GM19455 (cell line): Measurements from ENCODE around the gene PARD6B.
"Not testable (repeated sequence)": the region's sequence is repeated elsewhere in the genome, so short reads cannot be mapped to it uniquely, and the experiment has no call there.

Experiments used
- ATAC-seq: cut with Tn5 transposase; IDR thresholded peaks from one replicate; pipeline ENCODE4 v1.9.1; 2021; ENCODE audit not compliant: unreplicated experiment

The PARD6B gene

DNA sequence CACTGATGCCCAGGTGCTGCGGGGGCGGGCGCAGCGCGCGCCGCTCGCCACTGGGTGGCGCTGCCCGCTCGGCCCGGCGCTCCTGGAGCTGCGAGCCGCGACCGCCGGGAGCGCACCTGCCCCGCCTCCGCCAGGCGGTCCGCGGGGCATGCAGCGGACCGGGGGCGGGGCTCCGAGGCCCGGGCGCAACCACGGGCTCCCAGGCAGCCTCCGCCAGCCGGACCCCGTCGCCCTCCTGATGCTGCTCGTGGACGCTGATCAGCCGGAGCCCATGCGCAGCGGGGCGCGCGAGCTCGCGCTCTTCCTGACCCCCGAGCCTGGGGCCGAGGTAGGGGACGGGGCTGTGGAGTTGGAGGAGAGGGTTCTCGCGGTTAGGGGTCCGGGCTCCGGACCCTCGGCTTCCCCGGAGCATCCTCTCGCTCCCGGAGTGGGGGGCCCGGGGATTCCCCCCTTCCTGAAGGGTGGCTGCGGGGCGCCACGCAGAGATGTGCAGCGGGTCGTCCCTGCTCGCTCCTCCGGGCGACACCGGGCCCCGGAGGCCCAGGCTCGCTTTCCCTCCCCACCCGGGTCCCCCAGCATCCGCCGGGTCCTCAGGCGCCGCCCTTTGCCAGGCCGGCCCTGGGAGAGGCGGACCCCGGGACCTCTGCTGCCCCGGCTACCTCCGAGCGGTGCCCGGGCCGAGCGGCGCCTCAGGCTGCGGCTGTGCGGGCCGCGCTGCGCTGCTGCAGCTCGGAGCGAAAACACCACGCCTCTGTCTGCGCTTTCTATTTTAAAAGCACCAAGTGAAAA, 63.7 kb downstream of the PARD6B start, which contains the start of gene BCAS4:
Gene BCAS4, plus strand, starts transcription at position 216 of the 789 bp plus-strand sequence. Its CDS starts 23 bp downstream, at position 239.
- peak; percentile 60 for ATAC-seq

DNA sequence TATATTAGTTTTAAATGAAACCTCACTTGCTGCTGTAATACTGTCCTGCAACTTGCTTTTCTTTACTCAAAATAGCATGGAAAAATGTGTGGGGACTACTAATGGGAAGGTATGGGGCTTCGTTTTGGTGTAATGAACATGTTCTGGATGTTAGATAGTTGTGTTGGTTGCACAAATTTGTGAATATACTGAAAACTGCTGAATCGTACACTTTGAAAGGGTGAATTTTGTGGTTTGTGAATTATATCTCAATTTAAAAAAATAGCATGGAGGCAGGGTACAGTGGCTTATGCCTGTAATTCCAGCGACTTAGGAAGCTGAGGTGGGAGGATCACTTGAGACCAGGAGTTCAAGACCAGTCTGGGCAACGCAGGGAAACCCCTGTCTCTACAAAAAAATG, 65.8 kb downstream of the PARD6B start:
- ATAC-seq = no peak

DNA sequence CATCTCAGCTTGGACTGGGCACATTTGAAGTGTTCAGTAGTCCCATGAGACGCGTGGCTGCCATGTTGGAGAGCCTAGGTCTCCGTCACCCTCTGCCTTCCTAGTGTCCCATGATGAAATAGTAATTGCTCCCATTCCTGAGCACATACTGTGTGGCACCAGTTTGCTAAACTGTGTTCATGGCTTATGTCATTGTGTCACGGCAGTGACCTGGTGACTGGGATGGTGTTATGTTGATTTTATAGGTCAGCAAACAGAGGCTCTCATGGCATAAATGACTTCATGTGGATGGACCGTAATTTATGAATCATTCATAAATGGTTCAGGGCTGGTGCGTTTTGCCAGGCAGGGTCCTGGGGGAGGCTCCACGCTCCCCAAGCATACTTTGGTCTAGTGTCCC, 67.3 kb downstream of the PARD6B start:
- ATAC-seq = no peak

DNA sequence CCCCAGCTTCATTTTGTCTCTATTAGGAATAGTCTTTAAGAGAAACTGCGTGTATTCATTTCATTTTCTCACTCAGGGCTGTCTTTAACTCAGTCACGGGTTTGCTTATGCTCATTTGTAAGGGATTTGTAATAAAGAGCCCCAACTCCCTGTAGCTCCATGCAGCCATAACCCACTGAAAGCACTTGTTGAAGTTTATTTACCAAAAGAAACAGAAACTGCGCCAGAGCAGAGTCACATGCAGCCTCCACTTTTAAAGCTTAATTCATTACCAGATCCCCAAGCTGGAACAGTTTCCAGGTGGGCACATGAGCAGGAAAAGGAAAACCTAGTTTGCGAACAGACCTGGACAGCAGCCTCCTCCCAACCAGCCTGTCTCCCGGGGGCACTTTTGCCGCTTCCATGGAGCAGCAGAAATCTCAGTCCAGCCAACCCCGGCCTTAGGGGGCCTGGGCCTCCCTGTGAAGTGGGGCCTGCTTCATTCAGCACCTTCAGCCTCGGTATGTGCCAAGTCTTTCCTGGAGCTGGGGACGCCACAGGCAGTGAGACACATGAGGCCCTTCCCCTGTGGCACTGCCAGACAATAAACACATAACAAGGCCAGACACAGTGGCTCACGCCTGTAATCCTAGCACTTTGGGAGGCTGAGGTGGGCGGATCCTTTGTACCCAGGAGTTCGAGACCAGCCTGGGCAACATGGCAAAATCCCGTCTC, 68.0 kb downstream of the PARD6B start:
- ATAC-seq = no peak

DNA sequence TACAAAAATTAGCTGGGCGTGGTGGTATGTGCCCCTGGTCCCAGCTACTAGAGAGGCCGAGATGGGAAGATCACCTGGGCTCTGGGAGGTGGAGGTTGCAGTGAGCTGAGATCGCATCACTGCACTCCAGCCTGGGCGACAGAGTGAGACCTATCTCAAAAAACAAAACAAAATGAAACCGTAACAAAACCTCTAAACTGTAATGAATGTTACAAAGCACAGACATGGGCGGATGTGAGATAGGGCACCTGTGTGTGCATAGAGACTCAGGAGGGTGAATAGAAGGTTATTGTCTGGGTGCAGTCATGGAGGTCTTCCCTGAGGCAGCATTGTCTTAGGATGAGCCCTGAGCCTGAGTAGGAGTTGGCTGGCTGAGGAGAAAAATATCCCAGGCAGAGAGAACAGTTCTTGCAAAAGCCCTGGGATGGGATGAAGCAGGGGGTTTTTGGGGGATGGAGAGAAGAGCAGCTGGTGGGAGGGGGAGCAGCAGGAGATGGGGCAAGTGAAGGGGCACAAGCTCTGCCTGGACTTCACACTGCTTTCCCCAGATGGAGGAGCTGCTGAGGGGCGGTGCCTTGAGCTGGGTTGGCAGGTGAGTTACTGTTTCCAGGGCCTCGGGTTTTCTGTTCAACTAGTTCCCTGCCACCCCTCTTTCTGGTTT, 68.6 kb downstream of the PARD6B start:
- ATAC-seq = peak; percentile 43

DNA sequence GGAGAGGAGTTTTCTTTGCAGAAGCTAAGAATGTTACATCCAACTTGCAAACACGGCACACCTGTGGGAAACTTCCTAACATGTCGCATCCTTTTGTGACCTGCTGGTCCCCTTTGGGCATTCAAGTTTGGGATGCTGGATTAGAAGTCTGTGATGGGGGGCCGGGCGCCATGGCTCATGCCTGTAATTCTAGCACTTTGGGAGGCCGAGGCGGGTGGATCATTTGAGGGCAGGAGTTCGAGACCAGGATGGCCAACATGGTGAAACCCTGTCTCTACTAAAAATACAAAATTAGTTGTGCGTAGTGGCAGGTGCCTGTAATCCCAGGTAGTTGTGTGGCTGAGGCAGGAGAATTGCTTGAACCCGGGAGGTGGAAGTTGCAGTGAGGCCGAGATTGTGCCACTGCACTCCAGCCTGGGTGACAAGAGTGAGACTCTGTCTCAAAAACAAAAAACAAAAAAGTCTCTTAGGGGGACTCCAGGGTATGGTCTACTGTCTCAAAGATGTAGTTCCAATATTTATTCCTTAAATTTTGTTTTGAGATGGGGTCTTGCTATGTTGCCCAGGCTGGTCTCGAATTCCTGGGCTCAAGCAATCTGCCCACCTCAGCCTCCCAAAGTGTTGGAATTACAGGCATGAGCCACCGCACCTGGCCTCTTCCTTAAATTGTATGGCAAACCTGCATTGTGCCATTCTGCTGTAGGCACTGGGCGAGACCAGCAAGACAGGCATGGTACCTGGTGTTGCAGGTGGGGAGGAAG, 69.8 kb downstream of the PARD6B start:
- ATAC-seq = not testable (repeated sequence)

DNA sequence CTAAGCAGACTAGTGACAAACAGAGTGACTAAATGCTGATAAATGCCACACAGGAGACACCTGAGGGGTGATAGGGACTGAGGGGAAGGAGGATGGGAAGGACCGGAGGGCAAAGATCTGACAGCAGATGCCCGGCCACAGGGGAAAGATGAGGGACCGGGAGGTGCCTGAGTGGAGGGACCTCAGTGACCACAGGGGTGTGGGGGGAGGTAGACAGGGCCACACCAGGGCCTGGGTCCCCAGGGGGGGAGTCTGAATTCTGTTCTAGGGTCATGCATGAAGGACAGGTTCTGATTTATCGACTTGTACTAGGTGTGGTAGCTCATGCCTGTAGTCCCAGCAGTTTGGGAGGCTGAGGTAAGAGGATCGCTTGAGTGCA, 70.4 kb downstream of the PARD6B start:
- no peak for ATAC-seq

DNA sequence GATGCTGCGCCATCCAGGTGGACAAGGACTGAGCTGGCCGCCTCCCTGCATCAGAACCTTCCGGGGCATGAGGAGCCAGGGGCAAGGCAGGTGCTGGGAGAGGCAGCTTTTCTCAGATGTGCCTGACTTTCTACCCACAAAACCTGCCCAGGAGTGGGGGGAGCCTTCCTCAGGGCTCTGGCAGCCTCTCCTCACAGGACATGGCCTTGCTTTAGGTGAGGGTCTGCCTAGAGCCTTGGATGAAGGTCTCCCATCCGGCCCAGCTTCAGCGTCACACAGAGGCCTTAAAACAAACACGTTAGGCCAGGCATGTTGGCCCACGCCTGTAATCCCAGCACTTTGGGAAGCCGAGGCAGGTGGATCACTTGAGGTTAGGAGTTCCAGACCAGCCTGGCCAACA, 70.9 kb downstream of the PARD6B start:
- no peak for ATAC-seq

DNA sequence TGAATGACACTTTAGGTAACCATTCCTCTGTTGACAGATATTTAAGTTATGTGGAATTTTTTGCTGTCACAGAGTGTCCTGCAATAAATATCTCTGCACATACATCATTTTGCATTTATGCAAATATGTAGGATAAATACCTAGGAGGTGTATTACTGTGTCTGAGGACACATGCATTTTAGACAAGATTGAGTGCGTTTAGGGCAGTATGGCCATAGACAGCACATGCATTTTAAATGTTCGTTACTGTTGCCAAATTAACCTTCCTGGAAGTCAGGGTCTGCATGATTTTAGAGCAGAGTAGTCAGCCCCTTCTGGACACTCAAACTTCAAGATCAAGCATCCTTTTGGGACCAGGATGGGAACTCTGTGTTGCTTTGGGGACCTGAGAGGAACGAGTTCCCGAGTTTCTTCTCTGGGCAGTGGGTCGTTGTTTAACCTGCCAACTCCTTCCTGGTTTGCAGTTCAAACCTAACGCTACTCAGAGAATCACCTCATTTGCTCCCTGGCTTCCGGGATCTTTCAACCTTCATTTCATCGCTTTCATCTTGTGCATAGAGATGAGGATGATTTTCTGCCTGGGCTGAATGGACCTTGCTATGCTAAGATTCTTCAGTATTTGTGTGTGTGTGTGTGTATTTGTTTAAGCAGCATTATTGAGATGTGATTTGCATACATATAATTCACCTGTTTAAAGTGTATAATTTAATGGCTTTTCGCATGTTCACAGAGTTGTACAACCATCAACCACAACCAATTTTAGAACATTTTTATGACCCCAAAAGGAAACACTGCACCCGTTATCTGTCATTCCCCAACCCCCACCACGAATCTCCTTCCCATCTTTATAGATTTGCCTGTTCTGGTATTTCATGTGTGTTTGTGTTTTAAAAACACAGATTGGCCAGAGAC, 73.3 kb downstream of the PARD6B start:
- ATAC-seq = no peak

DNA sequence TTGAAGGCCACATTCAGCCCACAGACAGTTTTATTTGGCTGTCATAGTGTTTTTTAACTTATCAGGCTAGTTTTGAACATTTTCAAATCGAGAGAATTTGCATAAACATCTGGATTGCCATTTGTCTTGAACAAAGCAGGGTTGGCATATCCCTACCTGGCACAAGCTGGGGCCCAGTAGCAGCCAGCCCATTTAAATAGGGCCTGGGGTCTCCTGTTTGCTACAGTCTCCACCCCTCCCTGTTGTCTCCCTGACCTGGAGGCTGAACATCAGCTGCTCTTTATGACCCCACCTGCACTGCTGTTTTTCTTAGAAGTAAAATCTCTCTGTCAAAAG, 73.9 kb downstream of the PARD6B start:
- no peak for ATAC-seq

DNA sequence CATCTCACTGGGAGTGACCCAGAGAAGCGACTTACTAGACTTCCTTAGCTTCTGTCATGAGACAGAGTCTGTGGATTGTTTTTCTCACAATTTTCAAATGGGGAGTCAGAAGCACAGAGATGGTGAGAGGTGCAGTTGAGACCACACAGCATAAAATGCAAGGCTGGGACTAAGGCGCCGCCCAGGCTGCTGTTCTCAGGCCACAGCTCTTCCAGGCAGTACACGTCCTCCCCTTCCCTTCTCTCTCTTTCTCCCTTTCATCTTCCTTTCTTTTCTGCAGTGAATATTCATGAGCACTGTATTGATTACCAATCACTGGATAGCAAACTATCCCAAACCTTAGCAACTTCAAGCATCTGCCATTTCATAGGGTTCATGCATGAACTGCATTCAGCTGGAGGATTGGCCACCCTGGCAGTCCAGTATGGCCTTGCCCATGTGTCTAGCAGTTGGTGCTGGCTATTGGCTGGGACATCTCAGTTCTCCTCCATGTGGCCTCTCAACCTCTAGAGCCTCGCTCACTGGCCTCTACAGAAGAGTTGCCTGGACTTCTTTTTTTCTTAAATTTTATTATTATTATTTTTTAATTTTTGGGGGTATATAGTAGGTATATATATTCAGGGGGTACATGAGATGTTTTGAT, 74.9 kb downstream of the PARD6B start:
- ATAC-seq = no peak
